OCI-LY7 (cell line): Measurements from ENCODE around the gene SNX19. TPM values are rescaled to one million over a fixed set of nuclear protein-coding genes. Genes with fewer than 3 reads are reported as not detected.

Experiments used
- BruUV-seq: library from RNA; stranded (reverse); fragments of 400-500 nt; replicated peaks from 2 replicates; lab custom pipeline; 2021; lab: Mats Ljungman, UMichigan
- CTCF ChIA-PET: fragments of 300-600 bp; sonication (Branson Sonifier 250); formaldehyde crosslinking; loops from one replicate; lab custom pipeline; 2022; ENCODE audit warnings: antibody characterized with exemption; ENCODE audit not compliant: unreplicated experiment; lab: Charles Lee
- POLR2A ChIA-PET: fragments of 300-600 bp; sonication (Branson Sonifier 250); formaldehyde crosslinking; loops from one replicate; lab custom pipeline; 2022; ENCODE audit warnings: antibody characterized with exemption; lab: Charles Lee
- DNase-seq: peaks from one replicate; pipeline ENCODE4 v3.0.0-alpha.2; 2015; ENCODE audit warnings: low spot score
- H2AFZ ChIP-seq: fragments of 200-600 bp; sonication (generic), shearing (Covaris generic); 2 replicates; pipeline ENCODE4 v1.6.1; 2014; ENCODE audit warnings: mild to moderate bottlenecking, antibody characterized with exemption, low read length, moderate library complexity
- H3K27ac ChIP-seq: fragments of 200-600 bp; sonication (generic); 2 replicates; pipeline ENCODE4 v1.5.1; 2014; ENCODE audit warnings: mixed run types, low read depth, mild to moderate bottlenecking, moderate library complexity, low read length, inconsistent platforms; ENCODE audit not compliant: poor library complexity, severe bottlenecking
- H3K36me3 ChIP-seq: fragments of 200-600 bp; sonication (generic); 2 replicates; pipeline ENCODE4 v1.6.1; 2014; ENCODE audit warnings: mild to moderate bottlenecking, antibody characterized with exemption, low read length, moderate library complexity, mixed read lengths; ENCODE audit not compliant: insufficient read depth
- H3K4me1 ChIP-seq: fragments of 200-600 bp; sonication (generic); 2 replicates; pipeline ENCODE4 v1.5.1; 2014; ENCODE audit warnings: mild to moderate bottlenecking, low read length; ENCODE audit not compliant: insufficient read depth, poor library complexity, severe bottlenecking
- H3K4me2 ChIP-seq: fragments of 200-600 bp; sonication (generic); 2 replicates; pipeline ENCODE4 v1.6.1; 2014; ENCODE audit warnings: mild to moderate bottlenecking, low read length
- H3K4me3 ChIP-seq: fragments of 200-600 bp; sonication (generic); 2 replicates; pipeline ENCODE4 v1.5.1; 2014; ENCODE audit warnings: mild to moderate bottlenecking, low read depth, low read length; ENCODE audit not compliant: poor library complexity, severe bottlenecking
- H3K79me2 ChIP-seq: fragments of 200-600 bp; sonication (generic); 2 replicates; pipeline ENCODE4 v1.6.1; 2016; ENCODE audit warnings: low read depth, mild to moderate bottlenecking, low read length, moderate library complexity, mixed read lengths; ENCODE audit not compliant: insufficient read depth
- H3K9me2 ChIP-seq: fragments of 200-600 bp; sonication (generic); 2 replicates; pipeline ENCODE4 v1.6.1; 2016; ENCODE audit warnings: mild to moderate bottlenecking, low read length, mixed read lengths; ENCODE audit not compliant: insufficient read depth
- H3K9me3 ChIP-seq: fragments of 200-600 bp; sonication (generic); 2 replicates; pipeline ENCODE4 v1.6.1; 2014; ENCODE audit warnings: mild to moderate bottlenecking, mixed run types, low read length, mixed read lengths
- H4K20me1 ChIP-seq: fragments of 200-600 bp; sonication (generic); 2 replicates; pipeline ENCODE4 v1.6.1; 2014; ENCODE audit warnings: mild to moderate bottlenecking, antibody characterized with exemption, low read length, moderate library complexity, mixed read lengths; ENCODE audit not compliant: insufficient read depth
- EZH2phosphoT487 ChIP-seq: fragments of 200-600 bp; sonication (generic); IDR thresholded peaks from 2 replicates; pipeline ENCODE4 v1.6.1; 2018; ENCODE audit warnings: low read depth, borderline replicate concordance, mild to moderate bottlenecking, mixed run types, antibody characterized with exemption, low read length, moderate library complexity, mixed read lengths
- intact Hi-C: fragments of 100-400 bp; cut with micrococcal nuclease; formaldehyde crosslinking; loops from one replicate; pipeline ENCODE4 v1.10.0; 2022; ENCODE audit not compliant: unreplicated experiment
- total RNA-seq, 2 experiments: library from RNA; depleted of rRNA in 1 of 2; stranded (reverse); fragments of >200 nt in 1 of 2; shearing (Covaris generic) in 1 of 2; gene quantifications; 2 replicates each; pipeline ENCODE4 v1.2.3, GENCODE V29; 2014 to 2022
- TF ChIP-seq, protein P1 (sequence below): fragments of 200-600 bp; sonication (generic); conservative IDR thresholded peaks from 2 replicates; pipeline ENCODE4 v1.5.1; 2014; ENCODE audit warnings: mild to moderate bottlenecking, antibody characterized with exemption, low read length, moderate library complexity, mixed read lengths

Gene SNX19
- total RNA-seq, 2 experiments from 2014 or later, result 35.0 to 35.8 TPM

DNA sequence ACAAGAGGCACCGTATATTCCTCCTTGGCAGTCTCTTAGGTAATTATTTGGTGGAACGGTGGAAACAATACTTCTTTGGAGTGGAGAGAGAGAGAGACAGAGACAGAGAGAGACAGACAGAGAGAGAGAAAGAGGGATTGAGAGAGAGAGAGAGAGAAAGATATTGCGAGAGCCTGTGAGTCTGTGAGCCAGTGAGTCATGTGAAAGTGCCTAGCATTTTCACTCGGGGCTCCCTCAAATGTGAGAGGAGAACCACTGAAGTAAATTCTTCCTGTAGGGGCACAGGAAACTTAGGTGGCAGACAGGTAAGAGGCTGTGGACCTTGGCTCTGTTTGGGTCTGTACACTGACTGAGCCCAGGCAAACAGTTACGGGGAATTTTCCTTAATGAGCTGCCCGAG lies 31.6 kb upstream of the SNX19 start:
- no peaks in the 10 kb centered on the region for H3K9me2 ChIP-seq
- no peak overlapping the region for H3K27ac ChIP-seq
- POLR2A ChIA-PET, result no interaction called here
- no peak overlapping the region for H3K4me3 ChIP-seq
- H3K36me3 ChIP-seq, result no peaks in the 10 kb centered on the region
- H4K20me1 ChIP-seq, result no peaks in the 10 kb centered on the region
- no TSS peak for BruUV-seq
- no peak overlapping the region for H3K4me2 ChIP-seq
- H2AFZ ChIP-seq, result no peak overlapping the region
- no peaks in the 10 kb centered on the region for H3K9me3 ChIP-seq
- TF ChIP-seq, protein P1, sequence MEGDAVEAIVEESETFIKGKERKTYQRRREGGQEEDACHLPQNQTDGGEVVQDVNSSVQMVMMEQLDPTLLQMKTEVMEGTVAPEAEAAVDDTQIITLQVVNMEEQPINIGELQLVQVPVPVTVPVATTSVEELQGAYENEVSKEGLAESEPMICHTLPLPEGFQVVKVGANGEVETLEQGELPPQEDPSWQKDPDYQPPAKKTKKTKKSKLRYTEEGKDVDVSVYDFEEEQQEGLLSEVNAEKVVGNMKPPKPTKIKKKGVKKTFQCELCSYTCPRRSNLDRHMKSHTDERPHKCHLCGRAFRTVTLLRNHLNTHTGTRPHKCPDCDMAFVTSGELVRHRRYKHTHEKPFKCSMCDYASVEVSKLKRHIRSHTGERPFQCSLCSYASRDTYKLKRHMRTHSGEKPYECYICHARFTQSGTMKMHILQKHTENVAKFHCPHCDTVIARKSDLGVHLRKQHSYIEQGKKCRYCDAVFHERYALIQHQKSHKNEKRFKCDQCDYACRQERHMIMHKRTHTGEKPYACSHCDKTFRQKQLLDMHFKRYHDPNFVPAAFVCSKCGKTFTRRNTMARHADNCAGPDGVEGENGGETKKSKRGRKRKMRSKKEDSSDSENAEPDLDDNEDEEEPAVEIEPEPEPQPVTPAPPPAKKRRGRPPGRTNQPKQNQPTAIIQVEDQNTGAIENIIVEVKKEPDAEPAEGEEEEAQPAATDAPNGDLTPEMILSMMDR, result no peak
- TF ChIP-seq EZH2phosphoT487, result no peak
- no peaks in the 10 kb centered on the region for H3K79me2 ChIP-seq
- H3K4me1 ChIP-seq, result no peaks in the 10 kb centered on the region
- intact Hi-C loops, result no loop called here
- CTCF ChIA-PET, result no interaction called here
- no peak for DNase-seq

DNA sequence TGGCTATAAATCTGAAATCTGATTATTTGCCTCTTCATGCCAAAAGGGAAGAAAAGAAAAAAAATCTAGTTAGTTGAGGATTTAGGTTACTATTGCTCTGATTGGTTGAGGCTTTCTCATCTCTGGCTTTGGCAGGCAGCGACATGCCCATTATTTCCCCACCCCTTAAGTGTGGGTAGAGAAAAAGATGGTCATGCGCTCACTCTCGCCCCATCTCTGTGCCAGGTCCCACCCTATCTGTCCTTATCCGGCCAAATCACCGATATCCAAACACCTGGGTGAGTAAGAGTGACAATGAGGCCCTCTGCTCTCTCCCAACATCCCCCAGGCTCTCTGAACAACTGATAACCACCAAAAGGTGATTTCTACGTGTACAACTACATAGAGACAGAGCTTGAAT lies 31.2 kb upstream of the SNX19 start:
- Histone ChIP-seq H3K79me2 (no peaks in the 10 kb centered on the region), H3K4me2 (no peak overlapping the region), H4K20me1 (no peaks in the 10 kb centered on the region), H3K4me1 (no peaks in the 10 kb centered on the region), H3K9me2 (no peaks in the 10 kb centered on the region), H3K36me3 (no peaks in the 10 kb centered on the region), H3K27ac (no peak overlapping the region), H2AFZ (no peak overlapping the region), H3K4me3 (no peak overlapping the region), H3K9me3 (no peaks in the 10 kb centered on the region)
- no peak for TF ChIP-seq EZH2phosphoT487
- TF ChIP-seq, protein P1, result no peak
- ChIA-PET CTCF (no interaction called here), POLR2A (no interaction called here)
- no peak for DNase-seq
- intact Hi-C loops, result no loop called here
- no TSS peak for BruUV-seq

DNA sequence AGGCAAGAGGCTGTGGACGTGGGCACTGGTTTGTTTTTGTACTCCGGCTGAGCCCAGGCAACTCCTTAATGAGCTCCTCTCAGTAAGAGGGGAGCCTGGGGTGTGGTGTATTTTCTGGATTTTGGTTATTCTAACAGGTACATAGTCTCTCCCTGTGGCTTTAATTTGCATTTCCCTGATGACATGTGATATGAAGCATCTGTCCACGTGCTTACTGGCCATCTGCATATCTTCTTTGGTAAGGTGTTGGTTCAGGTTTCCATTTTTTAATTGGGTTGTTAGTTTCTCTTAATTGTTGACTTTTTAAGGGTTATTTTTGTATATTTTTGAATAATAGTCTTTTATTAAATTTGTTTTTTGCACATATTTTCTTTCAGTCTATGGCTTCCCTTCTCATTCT lies 30.8 kb upstream of the SNX19 start:
- Histone ChIP-seq H3K9me3 (no peaks in the 10 kb centered on the region), H3K36me3 (no peaks in the 10 kb centered on the region), H4K20me1 (no peaks in the 10 kb centered on the region), H3K79me2 (no peaks in the 10 kb centered on the region), H3K4me2 (no peak overlapping the region), H2AFZ (no peak overlapping the region), H3K9me2 (no peaks in the 10 kb centered on the region), H3K4me1 (no peaks in the 10 kb centered on the region), H3K27ac (no peak overlapping the region), H3K4me3 (no peak overlapping the region)
- TF ChIP-seq, protein P1, result no peak
- no peak for TF ChIP-seq EZH2phosphoT487
- no TSS peak for BruUV-seq
- no peak for DNase-seq
- ChIA-PET POLR2A (no interaction called here), CTCF (no interaction called here)
- intact Hi-C loops, result no loop called here
